ENCODE results near the gene DUS1L. TPM values are rescaled to one million over a fixed set of nuclear protein-coding genes. Genes with fewer than 3 reads are reported as not detected.

DUS1L gene
- total and polyA plus RNA-seq, 2 experiments from 2014 or later: 66.0 to 122 TPM

GRCh38 chr17:82035956-82036633 is 29.5 kb downstream of the DUS1L start (continued):
- TF ChIP-seq ZNF462 (CRISPR knock-in tag; IDR thresholded peaks at IDR 0.05): no peak
- TF ChIP-seq STAT1 (IDR thresholded peaks at IDR 0.05; ENCODE audit: unreplicated experiment): no peak
- no peak for TF ChIP-seq ZNF114 (CRISPR knock-in tag; IDR thresholded peaks at IDR 0.05)
- TF ChIP-seq EZH2phosphoT487 (IDR thresholded peaks at IDR 0.05; ENCODE audit: unreplicated experiment): no peak

GRCh38 chr17:82035488-82035887 is 30.1 kb downstream of the DUS1L start:
- Histone ChIP-seq H3K79me2 (replicated peaks; ENCODE audit: insufficient read depth) (peaks cover 8% of the 10 kb centered on the region; the same call in 1 of the 2 replicates), H3K27ac (ENCODE audit: low read depth) (no peak overlapping the region), H3F3A (replicated peaks; ENCODE audit: low read depth) (peaks cover 11% of the 10 kb centered on the region), H3K4me2 (no peak overlapping the region), H4K20me1 (replicated peaks; ENCODE audit: insufficient read depth) (no peaks in the 10 kb centered on the region; the same call in 1 of the 2 replicates), H3K9me2 (ENCODE audit: insufficient read depth) (no peaks in the 10 kb centered on the region), H3K4me1 (ENCODE audit: insufficient read depth) (peaks cover 9% of the 10 kb centered on the region; the same call in 1 of the 2 replicates), H2AFZ (no peak overlapping the region), H3K36me3 (ENCODE audit: insufficient read depth) (no peaks in the 10 kb centered on the region), H3K4me3 (no peak overlapping the region), H3K27me3 (ENCODE audit: insufficient read depth) (no peaks in the 10 kb centered on the region)
- Mint-ChIP-seq H3K36me3 (ENCODE audit: low read depth) (peaks cover 3% of the 10 kb centered on the region; the same call in 2 of the 3 replicates), H3K27ac (no peak overlapping the region), H3K27me3 (ENCODE audit: insufficient read depth, low read depth, poor library complexity) (peaks cover 12% of the 10 kb centered on the region), H3K4me3 (peak overlapping the region; percentile 40; the same call in 1 of the 3 replicates), H3K4me1 (peaks cover 21% of the 10 kb centered on the region), H3K9me3 (no peaks in the 10 kb centered on the region)
- TF ChIP-seq ZNF462 (CRISPR knock-in tag; IDR thresholded peaks at IDR 0.05): no peak
- TF ChIP-seq CREB1 (CRISPR knock-in tag; IDR thresholded peaks at IDR 0.05; ENCODE audit: low read depth): no peak
- TF ChIP-seq EZH2phosphoT487 (IDR thresholded peaks at IDR 0.05; ENCODE audit: unreplicated experiment): no peak
- no peak for TF ChIP-seq ZNF114 (CRISPR knock-in tag; IDR thresholded peaks at IDR 0.05)
- no peak for TF ChIP-seq JUNB (IDR thresholded peaks at IDR 0.05; ENCODE audit: unreplicated experiment)
- peak; percentile 21 for TF ChIP-seq EZH2 (IDR thresholded peaks at IDR 0.05; ENCODE audit: low read depth, unreplicated experiment)
- TF ChIP-seq NANOG (IDR thresholded peaks at IDR 0.05; ENCODE audit: borderline replicate concordance): no peak
- no peak for ATAC-seq
- no peak for DNase-seq (ENCODE audit: low spot score)

Measured in GM23338 (cell line).